Hair follicle dermal papilla cell (primary cell): ENCODE measurements around the gene RPL27. TPM values are rescaled to one million over a fixed set of nuclear protein-coding genes. Genes with fewer than 3 reads are reported as not detected.

ENCODE experiments used
- small RNA-seq: library from RNA; depleted of rRNA; stranded (forward); fragments of <200 nt; gene quantifications from one replicate; pipeline ENCODE3, GENCODE V24; 2012
- total RNA-seq: library from RNA; depleted of rRNA; stranded (reverse); fragments of >200 nt; gene quantifications from 2 replicates; pipeline ENCODE4 v1.2.3, GENCODE V29; 2012

The RPL27 gene
- 404 and 600 TPM in 2 replicates for total RNA-seq

GRCh38 chr17:42997984-42998938, at the start of gene RPL27:
Gene RPL27, plus strand, starts transcription at chr17:42998419. Its CDS starts 332 bp downstream, at chr17:42998751.

GRCh38 chr17:42964161-42964932, 33.9 kb upstream of the RPL27 start, which contains the start of gene AARSD1:
Gene AARSD1, minus strand, starts transcription at chr17:42964454. Its CDS starts 14 bp downstream, at chr17:42964440.

GRCh38 chr17:42979511-42980273, 18.5 kb upstream of the RPL27 start, which contains the start of gene PTGES3L:
Gene PTGES3L, minus strand, starts transcription at chr17:42980080. Its CDS starts 27 bp downstream, at chr17:42980053.

GRCh38 chr17:42980274-42980765, 17.9 kb upstream of the RPL27 start, which contains the start of gene RUNDC1:
Gene RUNDC1, plus strand, starts transcription at chr17:42980565. Its CDS starts 12 bp downstream, at chr17:42980577.

GRCh38 chr17:43006639-43007551, 8.7 kb downstream of the RPL27 start, which contains the start of gene IFI35:
Gene IFI35, plus strand, starts transcription at chr17:43006784. Its CDS starts 164 bp downstream, at chr17:43006948.

GRCh38 chr17:43021741-43022512, 23.7 kb downstream of the RPL27 start, which contains the start of gene VAT1:
Gene VAT1, minus strand, starts transcription at chr17:43022385. Its CDS starts 63 bp downstream, at chr17:43022322.

GRCh38 chr17:43024407-43025289, 26.4 kb downstream of the RPL27 start, which contains the start of gene RND2:
Gene RND2, plus strand, starts transcription at chr17:43025231. Its CDS starts 117 bp downstream, at chr17:43025348.

Small RNAs within 50 kb of the gene (small RNA-seq; reads per million reads assigned to genes)
- gene AARSD1 = not detected

Other genes with a start within 250 kb of the RPL27 start
- not detected in 2 replicates for gene RAMP2, start 237.2 kb upstream of the RPL27 start, total RNA-seq
- 40.2 and 46.8 TPM in 2 replicates for gene VPS25, start 225.0 kb upstream of the RPL27 start, total RNA-seq
- gene WNK4, start 217.8 kb upstream of the RPL27 start, total RNA-seq = under 0.01 TPM in 1 of 2 replicates, not detected in the other
- gene COA3, start 199.7 kb upstream of the RPL27 start, total RNA-seq = 38.1 and 48.7 TPM in 2 replicates
- not detected in 2 replicates for gene CNTD1, start 199.6 kb upstream of the RPL27 start, total RNA-seq
- gene BECN1, start 174.1 kb upstream of the RPL27 start, total RNA-seq = 74.4 and 81.3 TPM in 2 replicates
- gene PSME3, start 165.0 kb upstream of the RPL27 start, total RNA-seq = 79.7 and 83.1 TPM in 2 replicates
- gene AOC2, start 153.8 kb upstream of the RPL27 start, total RNA-seq = 0.73 and 1.3 TPM in 2 replicates
- gene AOC3, start 147.2 kb upstream of the RPL27 start, total RNA-seq = under 0.01 TPM in 1 of 2 replicates, not detected in the other
- gene G6PC1, start 97.6 kb upstream of the RPL27 start, total RNA-seq = not detected in 2 replicates
- 15.3 and 16.4 TPM in 2 replicates for gene AARSD1, start 34.0 kb upstream of the RPL27 start, total RNA-seq
- not detected in 2 replicates for gene PTGES3L, start 18.3 kb upstream of the RPL27 start, total RNA-seq
- gene RUNDC1, start 17.9 kb upstream of the RPL27 start, total RNA-seq = 10.8 and 13.3 TPM in 2 replicates
- 69.8 and 71.7 TPM in 2 replicates for gene IFI35, start 8.4 kb downstream of the RPL27 start, total RNA-seq
- 357 and 482 TPM in 2 replicates for gene VAT1, start 24.0 kb downstream of the RPL27 start, total RNA-seq
- 0.32 and 0.49 TPM in 2 replicates for gene RND2, start 26.8 kb downstream of the RPL27 start, total RNA-seq
- 6.4 and 8.3 TPM in 2 replicates for gene BRCA1, start 126.9 kb downstream of the RPL27 start, total RNA-seq
- gene NBR1, start 172.8 kb downstream of the RPL27 start, total RNA-seq = 147 and 154 TPM in 2 replicates
- gene TMEM106A, start 213.5 kb downstream of the RPL27 start, total RNA-seq = 10.5 and 13.7 TPM in 2 replicates
- not detected in 2 replicates for gene CCDC200, start 230.2 kb downstream of the RPL27 start, total RNA-seq
- gene RNU2-1, start 235.6 kb downstream of the RPL27 start, total RNA-seq = not detected in 2 replicates